HG02852 (cell line): ENCODE results near the gene GAPVD1.
"Not testable (repeated sequence)": the region's sequence is repeated elsewhere in the genome, so short reads cannot be mapped to it uniquely, and the experiment has no call there.

Experiments
- ATAC-seq: cut with Tn5 transposase; IDR thresholded peaks from one replicate; pipeline ENCODE4 v1.9.1; 2021; ENCODE audit warnings: mild to moderate bottlenecking, moderate library complexity; ENCODE audit not compliant: unreplicated experiment

The GAPVD1 gene

GRCh38 chr9:125254231-125254630 is 7.4 kb upstream of the GAPVD1 start:
- no peak for ATAC-seq

GRCh38 chr9:125255781-125256391 is 5.7 kb upstream of the GAPVD1 start:
- ATAC-seq, result no peak

GRCh38 chr9:125258160-125258785 is 3.4 kb upstream of the GAPVD1 start:
- ATAC-seq, result no peak

- ATAC-seq, result no peak
These were observed 2.6 kb upstream of the GAPVD1 start for GRCh38 chr9:125258832-125259534.

- no peak for ATAC-seq
These were observed 1.1 kb upstream of the GAPVD1 start for GRCh38 chr9:125260561-125260960.

- ATAC-seq, result no peak
These were observed 817 bp downstream of the GAPVD1 start for GRCh38 chr9:125262294-125262991.

GRCh38 chr9:125264068-125264467 is 2.4 kb downstream of the GAPVD1 start:
- ATAC-seq, result not testable (repeated sequence)

- ATAC-seq, result no peak
These were observed 6.9 kb downstream of the GAPVD1 start for GRCh38 chr9:125268394-125269013.

- no peak for ATAC-seq
These were observed 7.4 kb downstream of the GAPVD1 start for GRCh38 chr9:125269014-125269397.

GRCh38 chr9:125271081-125271480 is 9.5 kb downstream of the GAPVD1 start:
- no peak for ATAC-seq

GRCh38 chr9:125272697-125273096 is 11.1 kb downstream of the GAPVD1 start:
- no peak for ATAC-seq

- no peak for ATAC-seq
These were observed 15.1 kb downstream of the GAPVD1 start for GRCh38 chr9:125276771-125277170.

- ATAC-seq, result no peak
These were observed 15.8 kb downstream of the GAPVD1 start for GRCh38 chr9:125277411-125277810.

- ATAC-seq, result no peak
These were observed 19.3 kb downstream of the GAPVD1 start for GRCh38 chr9:125280945-125281344.

GRCh38 chr9:125284855-125285254 is 23.2 kb downstream of the GAPVD1 start:
- no peak for ATAC-seq

GRCh38 chr9:125286935-125287433 is 25.4 kb downstream of the GAPVD1 start:
- not testable (repeated sequence) for ATAC-seq

- no peak for ATAC-seq
These were observed 31.5 kb downstream of the GAPVD1 start for GRCh38 chr9:125293134-125293533.

GRCh38 chr9:125295657-125296056 is 34.0 kb downstream of the GAPVD1 start:
- ATAC-seq, result no peak

GRCh38 chr9:125296843-125297372 is 35.3 kb downstream of the GAPVD1 start:
- no peak for ATAC-seq

- no peak for ATAC-seq
These were observed 36.3 kb downstream of the GAPVD1 start for GRCh38 chr9:125297917-125298316.

GRCh38 chr9:125302241-125302640 is 40.6 kb downstream of the GAPVD1 start:
- no peak for ATAC-seq
